GM21529 (cell line): ENCODE measurements around the gene VASN.

Source experiments
- ATAC-seq: cut with Tn5 transposase; IDR thresholded peaks from one replicate; pipeline ENCODE4 v1.9.1; 2021; ENCODE audit not compliant: unreplicated experiment

VASN gene

DNA sequence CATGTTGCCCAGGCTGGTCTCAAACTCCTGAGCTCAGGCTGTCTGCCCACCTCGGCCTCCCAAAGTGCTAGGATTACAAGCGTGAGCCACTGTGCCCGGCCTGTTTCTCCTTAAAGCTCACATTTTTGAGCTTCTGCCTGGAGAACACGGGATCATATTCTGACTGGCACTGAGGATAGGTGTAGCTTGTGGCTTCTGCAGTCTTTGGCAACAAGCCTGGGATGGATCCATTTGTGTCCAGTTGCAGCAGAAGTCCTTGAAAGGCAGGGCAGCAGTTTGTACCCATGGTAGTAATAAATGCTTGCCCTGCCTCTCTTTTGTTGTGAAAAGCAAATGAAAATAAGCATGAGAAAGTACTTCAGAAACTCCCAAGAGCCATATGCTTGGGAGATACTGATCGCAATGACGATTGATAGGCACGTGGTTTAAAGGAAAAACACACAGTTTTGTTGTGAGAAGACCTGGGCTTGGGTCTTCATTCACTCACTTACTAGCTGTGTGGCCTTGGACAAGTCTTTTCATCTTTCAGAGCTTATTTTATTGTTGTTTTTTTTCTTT, 47.8 kb downstream of the VASN start:
- ATAC-seq = no peak

DNA sequence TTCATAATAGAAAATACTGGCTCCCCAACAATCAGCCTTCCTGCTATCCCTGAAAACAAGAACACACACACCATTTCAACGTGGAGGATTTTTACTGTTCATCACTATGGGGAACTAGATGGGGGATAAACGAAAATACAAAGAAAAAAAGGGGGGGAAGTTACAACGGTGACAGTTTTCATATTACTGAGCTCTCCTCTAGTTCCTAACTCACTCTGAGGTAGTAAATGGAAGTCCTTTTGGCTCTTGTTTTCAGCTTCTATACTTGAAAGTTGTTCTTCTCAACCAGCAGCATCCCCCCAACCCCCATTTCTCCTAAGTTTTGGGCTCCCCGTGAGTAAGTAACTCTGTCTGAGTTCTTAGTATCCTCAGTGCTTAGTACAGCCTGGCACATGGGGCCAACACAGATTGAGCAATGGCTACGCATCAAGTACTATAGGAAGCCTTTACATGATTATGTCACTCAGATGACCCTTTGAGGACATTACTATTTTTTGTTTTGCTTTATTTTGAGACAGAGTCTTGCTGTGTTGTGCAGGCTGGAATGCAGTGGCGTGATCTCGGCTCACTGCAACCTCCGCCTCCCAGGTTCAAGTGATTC, 49.0 kb downstream of the VASN start:
- ATAC-seq = no peak

DNA sequence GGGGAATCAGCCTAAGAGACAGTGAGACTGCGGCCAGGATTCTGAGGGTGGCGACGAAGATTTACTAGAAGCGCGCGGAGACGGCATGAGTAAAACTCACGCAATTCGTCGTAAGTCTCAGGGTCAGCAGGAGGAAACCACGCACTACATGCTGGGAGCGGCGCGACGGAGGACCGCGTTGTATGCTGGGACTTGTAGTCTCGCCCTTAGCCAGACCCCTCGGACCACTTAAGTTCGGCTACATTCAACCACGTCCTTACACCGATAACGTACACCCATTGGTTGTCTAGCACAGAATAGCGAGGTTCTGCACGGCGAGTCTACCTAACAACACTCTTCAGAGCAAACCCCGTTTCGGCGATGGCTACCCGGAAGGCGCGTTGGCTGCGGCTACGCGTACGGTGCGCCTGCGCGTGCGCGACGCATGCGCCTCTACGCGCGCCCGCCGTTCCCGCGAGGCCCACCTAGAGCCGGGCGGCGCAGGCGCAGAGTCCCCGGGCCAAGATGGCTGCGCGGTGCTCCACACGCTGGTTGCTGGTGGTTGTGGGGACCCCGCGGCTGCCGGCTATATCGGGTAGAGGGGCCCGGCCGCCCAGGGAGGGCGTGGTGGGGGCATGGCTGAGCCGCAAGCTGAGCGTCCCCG, 53.9 kb downstream of the VASN start, which contains the start of gene DNAJA3:
DNAJA3 (plus strand) TSS at position 491 of the 643 bp plus-strand sequence; CDS start at position 505, 14 bp downstream.
- ATAC-seq = peak; percentile 92

DNA sequence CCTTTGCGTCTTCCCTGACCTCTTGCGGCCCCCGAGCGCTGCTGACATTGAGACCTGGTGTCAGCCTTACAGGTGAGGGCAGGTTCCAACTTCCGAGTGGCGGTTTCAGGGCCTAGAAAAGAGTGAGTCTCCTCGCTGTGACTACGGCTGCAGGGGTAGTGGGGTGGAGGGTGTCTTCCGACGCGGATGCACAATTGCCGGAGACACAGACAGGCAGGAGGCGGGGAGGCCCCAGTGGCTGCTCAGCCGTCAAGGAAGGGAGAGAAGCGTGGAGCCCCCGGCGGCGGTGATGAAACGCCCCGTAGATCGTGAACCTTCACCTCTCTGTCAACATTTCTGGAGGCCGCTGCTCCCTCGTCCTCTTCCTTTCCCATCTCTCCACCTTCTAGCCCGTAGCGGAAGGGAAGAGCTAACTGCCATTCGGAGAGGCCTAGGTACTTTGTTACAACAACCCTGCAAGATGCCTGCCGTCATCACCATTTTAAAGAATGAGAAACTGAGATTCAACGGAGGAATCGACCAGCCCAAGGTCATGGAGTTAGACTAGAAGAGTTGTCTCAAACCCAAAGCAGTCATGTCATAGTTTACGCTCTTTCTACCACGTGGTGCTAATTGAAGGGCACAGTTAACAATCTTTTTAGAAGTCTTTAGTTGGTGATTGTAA, 54.5 kb downstream of the VASN start:
- peak; percentile 8 for ATAC-seq

DNA sequence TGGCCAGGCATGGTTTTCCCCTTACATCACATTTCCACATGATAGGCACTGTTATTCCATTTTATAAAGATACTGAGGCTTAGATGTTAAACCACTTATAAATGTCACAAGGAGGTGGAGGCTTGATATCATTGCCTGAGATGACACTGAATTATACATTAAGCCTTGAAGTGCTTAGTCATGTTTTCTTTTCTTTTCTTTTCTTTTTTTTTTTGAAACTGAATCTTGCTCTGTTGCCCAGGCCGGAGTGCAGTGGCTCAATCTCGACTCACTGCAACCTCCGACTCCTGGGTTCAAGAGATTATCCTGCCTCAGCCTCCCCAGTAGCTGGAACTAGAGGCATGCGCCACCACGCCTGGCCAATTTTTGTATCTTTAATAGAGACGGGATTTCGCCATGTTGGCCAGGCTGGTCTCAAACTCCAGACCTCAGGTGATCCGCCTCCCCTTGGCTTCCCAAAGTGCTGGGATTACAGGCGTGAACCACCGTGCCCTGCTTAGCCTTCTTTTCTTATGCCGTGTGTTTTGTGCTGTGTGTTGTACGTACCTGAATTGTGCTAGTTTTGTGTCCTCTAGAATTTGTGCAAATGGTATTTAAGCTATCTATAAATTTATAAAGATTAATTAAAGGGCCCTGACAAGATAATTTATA, 55.2 kb downstream of the VASN start:
- no peak for ATAC-seq

DNA sequence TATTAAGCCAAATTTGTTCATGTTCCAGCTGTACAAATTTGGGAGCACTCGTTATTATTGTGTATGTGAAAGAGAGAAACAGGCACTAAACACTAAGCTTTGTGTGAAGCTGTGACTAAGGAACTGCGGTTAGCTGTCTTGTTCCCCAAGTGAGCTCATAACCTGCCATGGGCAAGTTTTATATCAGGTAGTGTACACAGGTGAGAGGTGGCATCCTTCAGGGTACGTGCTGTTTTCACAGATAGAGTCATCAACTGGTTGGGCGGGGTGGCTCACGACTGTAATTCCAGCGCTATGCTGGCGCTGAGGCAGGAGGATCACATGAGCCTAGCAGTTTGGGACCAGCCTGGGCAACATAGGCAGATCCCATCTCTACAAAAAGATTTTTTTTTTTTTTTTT, 56.9 kb downstream of the VASN start:
- ATAC-seq = no peak

DNA sequence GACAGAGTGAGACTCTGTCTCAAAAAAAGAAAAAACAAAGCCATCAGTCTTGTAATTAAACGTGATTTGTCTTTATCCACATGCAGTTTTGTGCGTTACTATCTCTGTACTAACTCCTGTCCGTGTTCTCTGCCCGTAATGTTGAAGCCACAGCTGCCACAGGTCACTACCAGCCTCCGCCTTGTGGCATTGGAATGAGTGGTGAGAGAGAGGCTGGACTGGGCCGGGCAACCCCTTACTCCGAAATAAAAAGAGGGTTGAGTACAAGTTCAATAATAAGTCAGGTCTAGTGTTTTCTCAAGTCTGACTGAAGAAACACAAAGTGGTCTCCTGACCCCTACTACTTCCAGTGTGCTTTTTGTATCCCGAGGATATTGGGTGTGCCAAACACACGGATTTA, 59.4 kb downstream of the VASN start:
- ATAC-seq = no peak
